ENCODE results near the gene TMEM129. TPM values are rescaled to one million over a fixed set of nuclear protein-coding genes. Genes with fewer than 3 reads are reported as not detected.
A peak's percentile ranks its signal among the peaks of the same experiment; 100 is the strongest.
"Not testable (repeated sequence)": the region's sequence is repeated elsewhere in the genome, so short reads cannot be mapped to it uniquely, and the experiment has no call there.

The TMEM129 gene
- total RNA-seq, 2 donors from 2014 or later = 51.1 to 60.3 TPM

- ATAC-seq = peak; percentile 49
- peak; percentile 35 to 97 for DNase-seq
- intact Hi-C loops (cut with DNase I, micrococcal nuclease) = no loop called here
These were observed 36.5 kb downstream of the TMEM129 start for GRCh38 chr4:1684506-1685234.

DNA sequence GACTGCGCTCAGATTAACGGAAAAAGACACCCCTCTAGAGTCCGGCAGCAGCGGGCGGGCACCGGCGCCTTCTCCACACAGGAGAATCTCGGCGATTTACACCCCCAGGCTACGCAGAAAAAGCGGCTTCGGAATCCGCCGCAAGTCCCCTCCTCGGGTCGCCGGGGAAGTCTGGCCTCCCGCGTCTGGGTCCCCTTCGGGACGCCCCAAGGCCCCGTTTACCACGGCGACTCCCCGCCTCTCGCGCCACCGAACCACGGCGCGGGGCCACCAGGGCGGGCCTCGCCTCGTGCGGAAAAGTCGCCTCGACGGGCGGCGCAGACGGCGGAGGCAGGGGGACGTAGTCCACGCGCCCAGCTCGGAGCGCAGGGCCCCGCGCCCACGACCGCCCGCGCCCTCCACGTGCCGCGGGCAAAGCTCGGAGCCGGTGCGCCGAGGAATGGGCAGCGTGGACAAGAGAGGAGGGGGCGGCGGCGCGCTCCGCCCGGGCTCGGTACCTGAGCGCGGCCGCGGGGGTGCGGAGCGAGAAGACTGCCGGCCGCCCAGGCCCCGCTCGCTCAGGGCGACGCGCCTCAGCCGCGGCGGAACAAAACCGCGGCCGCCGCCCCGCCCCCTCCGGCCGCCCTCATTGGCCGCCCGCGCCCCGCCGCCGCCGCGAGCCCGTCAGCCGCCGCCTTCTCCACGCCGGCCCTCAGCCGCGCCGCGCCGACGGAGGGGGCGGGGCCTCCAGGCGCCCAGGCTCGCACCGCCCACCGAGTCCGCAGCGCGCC is 37.2 kb downstream of the TMEM129 start, which contains the start of gene FAM53A:
FAM53A (minus strand) TSS at position 578 of the 770 bp plus-strand sequence. CDS start 15,572 bp downstream, outside the sequence.
- intact Hi-C loops (cut with DNase I, micrococcal nuclease) = no loop called here
- DNase-seq (peak; percentile 47 to 86), ATAC-seq (peak; percentile 91)

DNA sequence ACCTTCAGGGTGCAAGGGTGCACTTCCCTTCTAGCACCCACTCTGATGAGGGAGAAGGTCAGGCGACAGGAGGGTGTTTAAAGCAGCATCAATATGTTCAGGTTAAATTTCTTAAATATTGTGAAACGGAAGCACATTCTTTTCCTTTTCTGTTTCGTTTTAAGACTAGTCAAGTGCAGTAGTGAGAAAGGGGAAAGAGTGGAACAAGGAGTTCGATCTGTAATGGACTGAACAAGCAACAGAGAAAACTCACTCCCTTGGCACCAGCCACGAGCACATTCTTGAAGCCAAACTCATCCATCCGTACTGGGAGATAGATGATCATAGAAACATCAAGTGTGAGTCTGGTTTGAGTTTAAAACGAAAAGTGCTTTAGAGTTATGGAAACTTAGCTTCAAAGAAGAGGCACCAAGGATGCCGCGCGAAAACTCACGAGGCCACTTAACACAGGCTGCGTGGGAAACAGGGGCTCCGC is 37.8 kb downstream of the TMEM129 start:
- intact Hi-C loops (cut with DNase I, micrococcal nuclease) = no loop called here
- ATAC-seq (no peak), DNase-seq (no peak)

DNA sequence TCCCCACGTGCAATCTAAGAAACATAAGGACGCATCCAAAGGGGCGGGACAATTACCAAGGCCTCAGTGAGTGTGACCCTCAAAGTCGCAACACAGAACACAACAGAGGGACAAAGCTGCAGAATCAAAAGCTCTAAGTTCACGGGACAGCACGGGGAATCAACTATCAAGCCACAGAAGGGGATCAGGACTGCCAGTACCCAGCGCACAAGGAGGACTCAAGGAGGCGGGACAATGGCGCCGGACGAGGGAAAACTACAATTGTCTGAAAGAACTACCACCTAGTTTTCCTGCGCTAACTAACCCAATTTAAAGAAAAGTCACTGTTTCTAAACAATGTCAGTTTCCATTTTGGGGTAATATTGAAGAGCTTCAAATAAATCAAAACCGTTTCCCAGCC is 38.3 kb downstream of the TMEM129 start:
- intact Hi-C loops (cut with DNase I, micrococcal nuclease) = no loop called here
- ATAC-seq = no peak
- no peak for DNase-seq

GRCh38 chr4:1678244-1678643 is 42.9 kb downstream of the TMEM129 start:
- intact Hi-C loops (cut with DNase I, micrococcal nuclease) = no loop called here
- DNase-seq (no peak), ATAC-seq (no peak)

DNA sequence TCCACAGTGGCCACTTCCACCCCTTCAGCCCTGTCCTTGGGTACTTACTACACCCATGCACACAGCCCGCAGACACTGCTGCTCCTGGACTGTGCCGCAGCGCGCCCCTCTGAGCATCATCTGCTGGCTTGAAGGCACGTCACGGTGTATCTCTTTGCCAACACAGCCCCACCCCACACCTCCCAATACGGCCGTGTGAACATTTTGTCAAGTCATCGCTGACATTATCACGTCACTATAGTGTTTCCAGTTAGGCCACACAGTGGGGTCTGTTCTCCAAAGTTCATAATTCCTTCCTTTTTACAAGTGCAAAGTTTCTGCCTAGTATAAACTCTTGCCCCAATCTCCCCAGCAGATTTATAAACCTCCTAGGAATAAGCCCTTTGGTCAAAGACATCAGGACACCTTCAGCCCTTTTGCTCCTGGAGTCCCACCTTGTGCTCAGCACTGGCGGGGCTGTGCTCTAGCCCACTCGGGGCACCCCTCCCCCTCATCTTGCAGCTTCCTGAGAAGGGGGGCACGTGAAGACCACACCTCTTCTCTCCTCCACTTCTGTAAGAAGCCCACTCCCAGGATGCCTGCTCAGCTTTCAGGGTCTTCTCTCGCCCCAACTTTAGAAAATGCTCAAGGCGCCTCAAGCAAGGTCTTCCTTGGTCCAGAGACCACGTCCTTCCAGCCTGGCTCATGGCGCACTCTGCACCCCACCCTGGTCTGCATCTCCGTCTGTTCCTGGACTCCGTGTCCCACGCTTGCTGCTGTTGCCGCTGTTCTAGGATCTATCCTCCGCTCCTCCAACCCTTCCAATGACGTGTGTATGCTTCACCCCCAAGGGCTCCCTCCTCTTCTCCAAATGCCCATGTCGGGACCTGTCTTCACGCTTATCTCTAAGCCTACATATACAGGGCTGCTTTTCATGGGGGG is 44.3 kb downstream of the TMEM129 start:
- ATAC-seq = no peak
- no peak for DNase-seq
- intact Hi-C loops (cut with DNase I, micrococcal nuclease) = no loop called here

DNA sequence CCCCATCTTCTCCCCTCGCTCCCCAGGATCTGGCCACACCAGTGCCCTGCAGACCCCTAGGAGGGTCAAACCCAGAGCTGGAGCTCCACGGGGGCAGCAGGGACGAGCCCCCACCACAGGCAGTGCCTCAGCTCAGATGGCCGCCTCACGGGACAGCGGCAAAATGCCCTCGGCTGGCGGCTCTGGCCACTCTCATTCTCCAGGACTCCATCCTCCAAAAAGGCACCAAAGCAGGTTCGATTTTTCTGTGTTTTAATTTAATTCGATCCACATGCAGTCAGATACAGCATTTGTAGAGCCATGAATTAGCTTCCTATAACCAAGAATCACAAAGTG is 45.4 kb downstream of the TMEM129 start:
- DNase-seq = no peak
- no peak for ATAC-seq
- intact Hi-C loops (cut with DNase I, micrococcal nuclease) = no loop called here

DNA sequence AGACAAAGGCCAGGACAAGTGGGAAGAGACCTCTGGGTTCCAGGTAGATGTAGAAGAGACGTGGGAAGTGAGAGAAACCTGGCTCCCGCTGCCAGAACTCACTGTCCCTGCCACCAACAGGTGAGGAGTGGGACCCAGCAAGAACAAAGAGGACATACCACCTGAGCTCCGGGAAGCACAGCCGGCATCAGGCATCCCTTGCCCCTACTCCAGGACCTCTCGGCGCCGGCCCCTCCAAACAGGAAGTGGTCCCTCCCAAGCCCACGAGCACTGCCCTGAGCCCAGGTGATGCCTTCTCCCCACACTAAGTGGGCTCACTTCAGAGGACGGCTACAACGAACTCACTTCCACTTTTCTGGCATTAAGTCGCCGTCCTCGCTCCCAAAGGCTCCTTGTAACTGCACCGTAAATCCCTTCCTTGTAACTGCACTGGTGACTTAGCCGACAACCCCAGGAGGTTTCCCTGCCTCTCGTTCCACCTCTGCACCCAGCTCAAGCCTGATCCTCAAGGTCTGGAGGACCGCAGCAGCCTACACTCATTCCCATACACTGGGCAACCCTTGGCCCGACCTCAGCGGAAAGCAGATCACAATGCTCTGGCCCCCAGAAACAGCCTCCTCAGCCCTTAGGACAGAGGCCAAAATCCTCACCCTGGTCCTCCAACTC is 45.9 kb downstream of the TMEM129 start:
- intact Hi-C loops (cut with DNase I, micrococcal nuclease) = no loop called here
- DNase-seq (no peak), ATAC-seq (no peak)

- DNase-seq = no peak
These were observed 46.4 kb downstream of the TMEM129 start for GRCh38 chr4:1674682-1675081.

DNA sequence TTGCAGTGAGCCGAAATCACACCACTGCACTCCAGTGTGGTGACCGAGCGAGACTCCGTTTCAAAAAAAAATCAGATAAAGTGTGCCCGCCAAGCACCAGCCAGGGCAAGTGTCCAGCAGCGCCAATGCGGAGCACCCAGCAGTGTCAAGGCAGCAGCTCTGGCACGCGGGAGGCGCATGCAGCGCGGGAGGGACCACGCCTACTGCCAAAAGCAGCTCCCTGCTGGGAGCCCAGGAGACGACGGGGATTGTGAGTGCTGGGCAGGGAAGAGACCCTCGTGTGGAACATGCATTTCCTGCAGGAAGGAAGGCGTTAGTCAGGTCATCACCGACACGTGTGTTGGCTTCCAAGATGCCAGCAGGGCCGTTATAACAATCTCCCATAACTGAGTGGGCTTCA is 47.5 kb downstream of the TMEM129 start:
- DNase-seq = no peak
- ATAC-seq = no peak
- intact Hi-C loops (cut with DNase I, micrococcal nuclease) = no loop called here

More at GRCh38 chr4:1674682-1675081, 46.4 kb downstream of the TMEM129 start:
- intact Hi-C loops (cut with DNase I, micrococcal nuclease) = no loop called here
- no peak for ATAC-seq

GRCh38 chr4:1671011-1671410 is 50.1 kb downstream of the TMEM129 start:
- DNase-seq; ATAC-seq; intact Hi-C loops (cut with DNase I, micrococcal nuclease): not testable (repeated sequence)

DNA sequence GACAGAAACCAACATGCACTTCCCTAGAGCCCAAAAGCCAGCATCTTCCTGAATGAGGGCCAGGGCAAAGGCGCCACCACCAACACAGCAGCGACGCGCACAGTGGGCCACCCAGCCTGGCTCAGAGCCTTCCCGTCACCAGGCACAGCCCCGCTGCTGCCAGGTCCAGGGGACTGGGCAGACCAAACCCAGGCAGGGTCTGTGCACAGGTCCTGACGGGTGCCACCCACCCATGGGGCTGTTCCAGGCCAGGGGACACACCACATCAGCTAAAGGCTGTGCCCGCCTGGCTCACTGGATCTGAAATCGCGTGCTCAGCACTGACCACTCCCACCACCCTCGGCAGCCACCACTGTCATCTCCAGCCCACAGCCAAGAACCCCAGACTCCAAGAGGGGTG is 50.8 kb downstream of the TMEM129 start:
- ATAC-seq (no peak), DNase-seq (no peak)
- intact Hi-C loops (cut with DNase I, micrococcal nuclease) = no loop called here

- intact Hi-C loops (cut with DNase I, micrococcal nuclease) = no loop called here
- DNase-seq (no peak), ATAC-seq (no peak)
These were observed 51.3 kb downstream of the TMEM129 start for GRCh38 chr4:1669850-1670249.

DNA sequence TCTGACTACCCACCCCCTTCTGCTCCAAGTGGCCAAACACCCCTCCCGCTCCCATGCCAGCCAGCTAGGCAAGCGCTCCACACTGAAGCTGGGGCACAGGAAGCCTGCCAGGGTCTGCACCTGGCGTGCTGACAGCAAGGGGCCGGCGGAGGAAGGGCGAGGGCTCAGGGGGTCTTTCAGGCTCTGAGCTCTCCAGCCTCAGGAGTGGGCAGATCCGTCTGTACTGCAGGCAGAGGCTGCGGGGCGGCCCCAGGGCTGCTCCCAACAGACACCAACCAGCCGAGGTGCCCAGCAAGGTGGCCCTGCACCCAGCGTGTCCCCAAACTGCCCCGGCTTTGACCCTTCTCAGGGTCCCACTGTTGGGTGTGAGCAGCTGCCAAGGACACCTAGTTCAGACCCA is 51.9 kb downstream of the TMEM129 start:
- intact Hi-C loops (cut with DNase I, micrococcal nuclease) = no loop called here
- ATAC-seq (no peak), DNase-seq (no peak)

GRCh38 chr4:1668488-1668840 is 52.7 kb downstream of the TMEM129 start:
- DNase-seq = no peak
- no peak for ATAC-seq
- intact Hi-C loops (cut with DNase I, micrococcal nuclease) = no loop called here

GRCh38 chr4:1667273-1667672 is 53.9 kb downstream of the TMEM129 start:
- intact Hi-C loops (cut with DNase I, micrococcal nuclease) = no loop called here
- DNase-seq = no peak
- ATAC-seq = no peak

- ATAC-seq (no peak), DNase-seq (no peak)
- intact Hi-C loops (cut with DNase I, micrococcal nuclease) = no loop called here
These were observed 54.7 kb downstream of the TMEM129 start for GRCh38 chr4:1666391-1666790.
